Measurements from ENCODE around the gene RFT1. TPM values are rescaled to one million over a fixed set of nuclear protein-coding genes. Genes with fewer than 3 reads are reported as not detected.
"Not testable (repeated sequence)": the region's sequence is repeated elsewhere in the genome, so short reads cannot be mapped to it uniquely, and the experiment has no call there.

Gene RFT1
- total RNA-seq, 4 donors from 2014 or later: 9.0 to 19.8 (median 10.8) TPM

DNA sequence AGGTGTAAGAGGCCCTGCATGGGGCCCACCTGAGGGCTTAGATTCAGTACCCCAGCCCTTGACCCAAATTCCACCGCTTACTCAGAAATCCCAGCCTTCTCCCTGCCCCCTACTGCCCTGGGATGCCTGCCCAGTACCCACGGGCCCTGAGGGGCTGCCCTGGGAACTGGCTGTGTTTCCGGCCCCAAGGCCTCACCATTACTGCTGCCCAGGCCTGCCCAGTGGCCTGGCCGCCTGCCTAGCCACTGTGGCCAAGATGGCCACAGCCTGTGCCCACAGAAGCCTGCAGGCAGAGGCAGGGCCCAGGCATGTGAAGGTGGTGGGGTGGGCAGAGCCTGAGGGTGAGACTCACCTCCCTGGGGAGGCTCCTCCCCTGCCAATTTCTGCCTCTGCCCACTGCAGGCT lies 24.6 kb upstream of the RFT1 start:
- peaks cover 6 to 76% (median 21%) of the 10 kb centered on the region in 4 donors for H3K4me1 ChIP-seq
- DNase-seq: no peak
- TF ChIP-seq POLR2A (IDR thresholded peaks at IDR 0.05): no peak
- TF ChIP-seq, protein P1, sequence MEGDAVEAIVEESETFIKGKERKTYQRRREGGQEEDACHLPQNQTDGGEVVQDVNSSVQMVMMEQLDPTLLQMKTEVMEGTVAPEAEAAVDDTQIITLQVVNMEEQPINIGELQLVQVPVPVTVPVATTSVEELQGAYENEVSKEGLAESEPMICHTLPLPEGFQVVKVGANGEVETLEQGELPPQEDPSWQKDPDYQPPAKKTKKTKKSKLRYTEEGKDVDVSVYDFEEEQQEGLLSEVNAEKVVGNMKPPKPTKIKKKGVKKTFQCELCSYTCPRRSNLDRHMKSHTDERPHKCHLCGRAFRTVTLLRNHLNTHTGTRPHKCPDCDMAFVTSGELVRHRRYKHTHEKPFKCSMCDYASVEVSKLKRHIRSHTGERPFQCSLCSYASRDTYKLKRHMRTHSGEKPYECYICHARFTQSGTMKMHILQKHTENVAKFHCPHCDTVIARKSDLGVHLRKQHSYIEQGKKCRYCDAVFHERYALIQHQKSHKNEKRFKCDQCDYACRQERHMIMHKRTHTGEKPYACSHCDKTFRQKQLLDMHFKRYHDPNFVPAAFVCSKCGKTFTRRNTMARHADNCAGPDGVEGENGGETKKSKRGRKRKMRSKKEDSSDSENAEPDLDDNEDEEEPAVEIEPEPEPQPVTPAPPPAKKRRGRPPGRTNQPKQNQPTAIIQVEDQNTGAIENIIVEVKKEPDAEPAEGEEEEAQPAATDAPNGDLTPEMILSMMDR (IDR thresholded peaks at IDR 0.05): no peak
- no peak overlapping the region for H3K4me3 ChIP-seq
- no peaks in the 10 kb centered on the region for H3K9me3 ChIP-seq
- no peaks in the 10 kb centered on the region for H3K27me3 ChIP-seq
- H3K27ac ChIP-seq: peak overlapping the region in 2 of 4 donors; percentile 96 to 98
- H3K36me3 ChIP-seq: no peaks in the 10 kb centered on the region

DNA sequence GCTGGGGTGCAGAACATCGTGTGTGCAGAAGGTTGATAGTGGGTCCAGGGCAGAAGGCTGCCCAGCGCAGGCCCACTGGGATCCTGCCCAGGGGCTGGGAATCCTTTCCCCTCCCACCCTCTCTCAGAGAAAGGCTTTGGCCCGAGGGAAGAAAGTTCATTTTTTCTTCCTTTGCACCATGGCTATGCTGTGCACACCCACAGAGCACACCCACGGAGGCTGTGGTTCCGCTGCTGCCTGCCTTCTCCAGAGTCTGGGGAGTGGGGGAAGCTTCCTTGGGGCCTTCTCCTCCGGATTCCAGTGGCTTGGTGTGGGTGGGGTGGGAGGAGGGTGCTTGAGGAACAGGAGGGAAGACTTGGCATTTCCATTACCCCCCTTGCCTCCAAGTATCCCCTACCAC lies 23.7 kb upstream of the RFT1 start:
- no peak for DNase-seq
- Histone ChIP-seq H3K36me3 (no peaks in the 10 kb centered on the region), H3K27me3 (no peaks in the 10 kb centered on the region), H3K4me3 (no peak overlapping the region), H3K4me1 (peaks cover 5 to 78% (median 21%) of the 10 kb centered on the region in 4 donors), H3K9me3 (no peaks in the 10 kb centered on the region), H3K27ac (peak overlapping the region in 1 of 4 donors; percentile 39)
- TF ChIP-seq, protein P1 (IDR thresholded peaks at IDR 0.05): no peak
- TF ChIP-seq POLR2A (IDR thresholded peaks at IDR 0.05): no peak

DNA sequence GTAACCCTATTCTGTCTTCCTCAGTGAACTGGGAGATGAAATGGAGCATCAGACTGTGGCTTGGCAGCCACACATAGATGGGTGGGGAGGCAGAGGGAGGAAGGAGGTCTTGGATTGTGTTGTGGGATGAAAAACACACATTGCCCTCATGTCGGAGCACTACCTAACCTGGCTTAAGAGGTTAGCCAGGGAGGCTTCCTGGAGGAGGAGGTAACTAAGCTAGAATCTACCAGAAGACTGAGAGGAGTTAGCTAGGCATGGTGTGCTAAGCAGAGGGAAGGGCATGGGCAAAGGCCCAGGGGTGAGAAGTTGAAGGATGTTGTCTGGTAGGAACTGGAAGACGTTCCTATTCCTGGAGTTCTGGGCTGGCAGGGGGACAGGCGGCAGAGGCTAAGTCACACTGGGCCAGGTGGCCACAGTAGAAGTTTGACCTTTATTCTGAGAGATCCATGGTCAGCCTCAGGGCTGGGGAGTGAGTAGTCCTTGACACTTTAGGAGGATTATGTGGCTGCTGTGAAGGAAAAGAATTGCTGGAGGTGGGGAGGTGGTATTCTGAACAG lies 23.1 kb upstream of the RFT1 start:
- Histone ChIP-seq H3K27me3 (no peaks in the 10 kb centered on the region), H3K27ac (peak overlapping the region in 2 of 4 donors; percentile 39 to 48), H3K4me1 (peaks cover 0 to 72% (median 18%) of the 10 kb centered on the region in 4 donors), H3K9me3 (no peaks in the 10 kb centered on the region), H3K4me3 (no peak overlapping the region), H3K36me3 (no peaks in the 10 kb centered on the region)
- TF ChIP-seq POLR2A (IDR thresholded peaks at IDR 0.05): no peak
- no peak for DNase-seq

DNA sequence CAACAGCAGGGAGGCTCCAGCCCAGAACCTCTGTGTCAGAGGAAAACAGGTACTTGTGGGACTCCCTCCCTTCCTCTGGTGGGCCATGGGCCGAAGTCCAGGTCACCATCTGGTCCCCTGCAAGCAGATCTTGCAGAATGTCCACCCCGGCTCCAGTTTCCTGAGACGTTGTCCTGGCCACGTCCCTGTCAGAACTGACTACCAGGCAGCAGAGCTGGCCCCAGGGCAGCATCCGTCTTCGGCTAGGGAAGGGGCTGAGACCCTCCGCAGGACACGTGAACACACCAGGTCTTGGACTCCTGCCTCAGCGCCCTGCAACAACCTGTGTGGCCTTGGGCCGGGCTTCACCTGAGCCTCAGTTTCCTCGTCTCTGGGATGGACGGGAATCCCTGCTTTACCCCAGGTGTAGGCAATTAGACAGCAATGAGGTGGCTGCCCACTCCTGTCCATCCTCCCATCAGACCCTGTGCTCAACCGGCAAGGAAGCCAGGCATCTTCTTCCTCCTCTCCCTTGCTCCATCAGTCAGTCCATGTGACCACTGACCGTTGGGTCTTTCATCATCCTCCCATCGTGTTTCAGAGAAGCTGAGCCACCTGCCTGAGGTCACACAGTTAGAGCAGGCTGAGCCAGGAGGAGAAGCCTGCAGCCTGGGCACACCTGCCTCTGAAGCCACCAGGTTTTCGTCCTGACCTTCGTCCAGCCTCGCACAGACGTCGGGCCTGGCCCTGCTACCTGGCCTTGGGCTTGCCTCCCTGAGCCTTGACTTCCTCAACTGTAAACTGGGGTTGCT lies 21.8 kb upstream of the RFT1 start:
- H3K36me3 ChIP-seq: no peaks in the 10 kb centered on the region
- H3K9me3 ChIP-seq: no peaks in the 10 kb centered on the region
- DNase-seq: no peak
- H3K4me3 ChIP-seq: no peak overlapping the region
- TF ChIP-seq, protein P1 (IDR thresholded peaks at IDR 0.05): no peak
- TF ChIP-seq POLR2A (IDR thresholded peaks at IDR 0.05): no peak
- H3K27ac ChIP-seq: peak overlapping the region in 2 of 4 donors; percentile 48 to 92
- peaks cover 0 to 85% (median 22%) of the 10 kb centered on the region in 4 donors for H3K4me1 ChIP-seq
- no peaks in the 10 kb centered on the region for H3K27me3 ChIP-seq

DNA sequence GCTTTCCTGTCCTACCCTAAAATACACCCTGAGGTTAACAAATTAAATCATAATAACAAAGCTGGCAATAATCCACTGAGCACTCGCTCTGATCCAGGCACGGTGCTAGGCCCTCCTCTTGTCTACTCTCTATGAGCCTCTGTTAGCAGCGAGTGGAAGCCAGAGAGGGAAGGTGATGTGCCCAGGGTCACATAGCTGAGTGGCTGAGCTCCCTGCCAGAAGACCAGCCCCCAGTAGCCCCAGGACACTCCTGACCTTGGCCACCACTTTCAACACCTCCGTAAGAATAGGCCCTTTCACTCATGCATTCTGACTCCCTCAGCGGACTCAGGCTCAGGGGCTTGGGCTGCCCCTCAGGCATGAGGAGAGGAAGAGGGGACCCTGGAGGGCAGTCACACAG lies 21.2 kb upstream of the RFT1 start:
- no peaks in the 10 kb centered on the region for H3K27me3 ChIP-seq
- H3K36me3 ChIP-seq: no peaks in the 10 kb centered on the region
- no peak overlapping the region for H3K4me3 ChIP-seq
- no peaks in the 10 kb centered on the region for H3K9me3 ChIP-seq
- TF ChIP-seq POLR2A (IDR thresholded peaks at IDR 0.05): no peak
- TF ChIP-seq, protein P1 (IDR thresholded peaks at IDR 0.05): no peak
- H3K4me1 ChIP-seq: peaks cover 0 to 85% (median 25%) of the 10 kb centered on the region in 4 donors
- peak overlapping the region in 2 of 4 donors; percentile 85 to 92 for H3K27ac ChIP-seq
- DNase-seq: no peak

DNA sequence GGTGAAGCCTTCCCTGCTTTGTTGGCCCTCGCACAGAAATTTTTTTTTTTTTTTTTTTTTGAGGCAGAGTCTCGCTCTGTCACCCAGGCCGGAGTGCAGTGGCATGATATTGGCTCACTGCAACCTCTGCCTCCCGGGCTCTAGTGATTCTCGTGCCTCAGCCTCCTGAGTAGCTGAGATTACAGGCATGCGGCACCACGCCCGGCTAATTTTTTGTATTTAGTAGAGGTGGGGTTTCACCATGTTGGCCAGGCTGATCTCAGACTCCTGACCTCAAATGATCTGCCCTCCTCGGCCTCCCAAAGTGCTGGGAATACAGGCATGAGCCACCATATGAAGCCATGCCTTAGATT lies 20.8 kb upstream of the RFT1 start:
- DNase-seq: not testable (repeated sequence)
- peak overlapping the region in 3 of 4 donors; percentile 68 to 92 (median 85) for H3K27ac ChIP-seq

More for the DNA sequence above, 20.8 kb upstream of the RFT1 start:
- H3K36me3 ChIP-seq, H3K27me3 ChIP-seq, H3K9me3 ChIP-seq, H3K4me3 ChIP-seq: not testable (repeated sequence)
- peaks cover 0 to 86% (median 27%) of the 10 kb centered on the region in 4 donors for H3K4me1 ChIP-seq
